ENCODE results near the gene DOC2A.

Gene DOC2A

GRCh38 chr16:30003670-30004423 lies 7.0 kb downstream of the DOC2A start:
- no peak overlapping the region for H3K9ac ChIP-seq (ENCODE audit: low read length)
- H3K27me3 ChIP-seq (ENCODE audit: control insufficient read depth in 1 of 2, insufficient read depth in 2 of 2, low read length in 2 of 2): peaks cover 0 to 1% of the 10 kb centered on the region in 2 donors
- no peak overlapping the region for H3K27ac ChIP-seq (ENCODE audit: low read depth, low read length)
- H3K36me3 ChIP-seq (ENCODE audit: insufficient read depth, low read length): peaks cover 12% of the 10 kb centered on the region
- H3K4me1 ChIP-seq (ENCODE audit: insufficient read depth, low read length): no peaks in the 10 kb centered on the region
- H3K4me3 ChIP-seq (ENCODE audit: low read depth in 1 of 2, low read length in 2 of 2): no peak overlapping the region
- no peaks in the 10 kb centered on the region for H3K9me3 ChIP-seq (ENCODE audit: low read length)

DNA sequence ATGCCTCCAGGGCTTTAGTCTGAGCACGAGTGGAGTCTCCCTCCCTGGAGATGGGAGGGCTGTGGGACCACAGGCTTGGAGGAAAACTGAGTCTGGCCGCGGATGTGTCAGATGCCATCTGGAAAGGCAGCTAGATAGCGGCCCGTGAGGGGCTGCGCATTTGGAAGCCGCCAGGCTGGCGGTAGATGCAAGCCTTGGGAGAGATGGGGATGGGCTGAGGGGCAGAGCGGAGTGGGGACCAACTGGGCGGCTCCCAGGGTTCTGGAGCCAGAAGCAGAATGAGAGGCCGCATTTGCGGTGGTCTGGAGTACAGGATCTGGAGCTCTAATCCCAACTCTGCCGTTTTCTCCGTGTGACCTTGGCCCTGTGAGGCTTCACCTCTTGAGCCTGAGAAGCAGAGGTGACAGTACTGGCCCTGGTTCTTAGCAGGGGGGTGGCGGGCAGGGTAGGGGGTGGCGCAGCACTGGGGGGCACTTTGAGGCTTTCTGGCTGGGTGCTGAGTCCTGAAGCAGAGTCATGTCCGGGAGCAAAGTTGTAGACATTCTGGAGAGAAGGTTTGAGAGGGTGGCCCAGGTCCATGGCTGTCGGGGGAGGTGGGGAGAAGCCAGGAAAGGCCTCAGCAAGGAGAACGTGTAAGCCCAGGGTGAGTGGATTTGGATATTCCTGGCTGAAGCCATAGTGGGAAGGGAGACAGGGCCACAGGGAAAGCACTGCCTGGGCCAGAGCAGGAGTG lies 8.0 kb downstream of the DOC2A start:
- Histone ChIP-seq H3K9ac (ENCODE audit: low read length) (no peak overlapping the region), H3K9me3 (ENCODE audit: low read length) (no peaks in the 10 kb centered on the region), H3K4me3 (ENCODE audit: low read depth in 1 of 2, low read length in 2 of 2) (no peak overlapping the region), H3K27ac (ENCODE audit: low read depth, low read length) (no peak overlapping the region), H3K36me3 (ENCODE audit: insufficient read depth, low read length) (peaks cover 12% of the 10 kb centered on the region), H3K27me3 (ENCODE audit: control insufficient read depth in 1 of 2, insufficient read depth in 2 of 2, low read length in 2 of 2) (no peaks in the 10 kb centered on the region), H3K4me1 (ENCODE audit: insufficient read depth, low read length) (no peaks in the 10 kb centered on the region)

DNA sequence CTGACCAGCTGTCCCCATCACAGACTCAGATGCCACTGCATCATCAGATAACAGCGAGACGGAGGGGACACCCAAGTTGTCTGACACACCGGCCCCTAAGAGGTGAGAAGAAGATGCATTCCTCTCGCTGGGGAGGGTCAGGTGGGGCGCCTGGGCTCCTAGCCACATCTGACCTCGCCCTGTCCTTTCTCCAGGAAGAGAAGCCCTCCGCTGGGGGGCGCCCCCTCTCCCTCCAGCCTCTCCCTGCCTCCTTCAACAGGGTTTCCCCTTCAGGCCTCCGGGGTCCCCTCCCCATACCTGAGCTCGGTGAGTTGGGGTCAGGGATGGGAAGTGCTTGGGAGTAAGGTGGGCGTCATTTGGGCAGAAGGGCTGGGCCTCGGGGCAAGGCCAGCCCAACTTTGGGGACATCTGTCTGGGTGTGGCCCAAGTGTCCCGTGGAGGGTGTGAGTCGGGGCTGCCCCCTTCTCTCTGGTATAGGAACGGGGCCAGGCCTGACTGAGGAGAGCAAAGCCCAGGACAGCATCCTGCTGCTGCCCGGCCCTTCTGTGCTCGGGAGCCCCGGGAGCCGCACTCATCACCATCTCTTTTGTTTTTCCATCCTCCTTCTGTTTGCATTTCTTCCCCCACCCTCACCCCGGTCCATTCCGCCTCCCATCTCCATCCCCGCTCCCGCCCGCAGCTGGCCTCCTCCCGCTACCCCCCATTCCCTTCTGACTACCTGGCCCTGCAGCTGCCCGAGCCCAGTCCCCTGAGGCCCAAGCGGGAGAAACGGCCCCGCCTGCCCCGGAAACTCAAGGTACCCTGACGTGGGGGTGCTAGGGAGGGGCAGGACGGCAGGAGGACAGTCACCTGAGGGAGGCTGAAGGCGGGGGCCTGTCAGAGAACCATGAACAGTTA lies 9.8 kb downstream of the DOC2A start:
- Histone ChIP-seq H3K27ac (ENCODE audit: low read depth, low read length) (no peak overlapping the region), H3K27me3 (ENCODE audit: control insufficient read depth in 1 of 2, insufficient read depth in 2 of 2, low read length in 2 of 2) (no peaks in the 10 kb centered on the region), H3K4me1 (ENCODE audit: insufficient read depth, low read length) (peaks cover 8% of the 10 kb centered on the region), H3K36me3 (ENCODE audit: insufficient read depth, low read length) (peaks cover 12% of the 10 kb centered on the region), H3K4me3 (ENCODE audit: low read depth in 1 of 2, low read length in 2 of 2) (no peak overlapping the region), H3K9ac (ENCODE audit: low read length) (no peak overlapping the region), H3K9me3 (ENCODE audit: low read length) (no peaks in the 10 kb centered on the region)

GRCh38 chr16:29999605-30000004 lies 11.2 kb downstream of the DOC2A start:
- Histone ChIP-seq H3K4me1 (ENCODE audit: insufficient read depth, low read length) (peaks cover 12% of the 10 kb centered on the region), H3K27ac (ENCODE audit: low read depth, low read length) (no peak overlapping the region), H3K4me3 (ENCODE audit: low read depth in 1 of 2, low read length in 2 of 2) (no peak overlapping the region), H3K27me3 (ENCODE audit: control insufficient read depth in 1 of 2, insufficient read depth in 2 of 2, low read length in 2 of 2) (no peaks in the 10 kb centered on the region), H3K9ac (ENCODE audit: low read length) (no peak overlapping the region), H3K36me3 (ENCODE audit: insufficient read depth, low read length) (peaks cover 12% of the 10 kb centered on the region), H3K9me3 (ENCODE audit: low read length) (no peaks in the 10 kb centered on the region)

DNA sequence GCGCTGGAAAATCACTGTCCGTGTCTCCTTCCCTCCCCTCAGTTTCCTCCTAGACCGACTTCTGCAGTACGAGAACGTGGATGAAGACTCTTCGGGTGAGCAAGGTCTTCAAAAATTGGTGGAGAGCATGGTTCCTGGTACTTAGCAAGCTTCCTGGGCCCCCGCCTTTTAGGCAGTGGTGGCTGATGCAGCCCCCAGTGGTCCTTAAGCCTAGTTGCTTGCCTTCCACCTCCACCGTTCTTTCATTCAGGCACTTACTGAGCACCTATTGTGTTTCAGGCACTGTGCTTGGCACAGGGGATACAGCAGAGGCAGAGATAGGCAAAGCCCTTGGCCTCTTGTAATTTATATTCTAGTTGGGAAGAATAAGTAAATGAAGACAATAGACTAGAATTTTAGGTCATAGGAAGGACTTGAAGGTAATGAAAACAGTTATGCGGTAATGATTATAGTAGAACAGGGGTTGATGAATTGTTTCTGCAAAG lies 14.0 kb downstream of the DOC2A start:
- H3K4me1 ChIP-seq (ENCODE audit: insufficient read depth, low read length): peaks cover 19% of the 10 kb centered on the region
- no peaks in the 10 kb centered on the region for H3K27me3 ChIP-seq (ENCODE audit: control insufficient read depth in 1 of 2, insufficient read depth in 2 of 2, low read length in 2 of 2)
- H3K9me3 ChIP-seq (ENCODE audit: low read length): no peaks in the 10 kb centered on the region
- peak overlapping the region; percentile 54 for H3K9ac ChIP-seq (ENCODE audit: low read length)
- peak overlapping the region; percentile 94 to 97 for H3K4me3 ChIP-seq (ENCODE audit: low read depth in 1 of 2, low read length in 2 of 2)
- peaks cover 26% of the 10 kb centered on the region for H3K36me3 ChIP-seq (ENCODE audit: insufficient read depth, low read length)
- no peak overlapping the region for H3K27ac ChIP-seq (ENCODE audit: low read depth, low read length)

- H3K9me3 ChIP-seq (ENCODE audit: low read length): no peaks in the 10 kb centered on the region
- peaks cover 19% of the 10 kb centered on the region for H3K4me1 ChIP-seq (ENCODE audit: insufficient read depth, low read length)
- no peaks in the 10 kb centered on the region for H3K27me3 ChIP-seq (ENCODE audit: control insufficient read depth in 1 of 2, insufficient read depth in 2 of 2, low read length in 2 of 2)
- H3K4me3 ChIP-seq (ENCODE audit: low read depth in 1 of 2, low read length in 2 of 2): peak within 1 kb of the TSS; percentile 94 to 97
- peaks cover 32% of the 10 kb centered on the region for H3K36me3 ChIP-seq (ENCODE audit: insufficient read depth, low read length)
- peak within 1 kb of the TSS; percentile 86 for H3K9ac ChIP-seq (ENCODE audit: low read length)
- H3K27ac ChIP-seq (ENCODE audit: low read depth, low read length): peak within 1 kb of the TSS; percentile 94
These were observed 14.7 kb downstream of the DOC2A start, which contains the start of gene INO80E for GRCh38 chr16:29995911-29996765. INO80E (plus strand) TSS chr16:29996241; CDS start chr16:29996311, 70 bp downstream.

GRCh38 chr16:29995324-29995910 lies 15.4 kb downstream of the DOC2A start, which contains the start of gene HIRIP3:
HIRIP3 (minus strand) TSS chr16:29995617; CDS start chr16:29995605, 12 bp downstream.
- peak within 1 kb of the TSS; percentile 86 for H3K9ac ChIP-seq (ENCODE audit: low read length)
- peak within 1 kb of the TSS; percentile 94 to 97 for H3K4me3 ChIP-seq (ENCODE audit: low read depth in 1 of 2, low read length in 2 of 2)
- H3K36me3 ChIP-seq (ENCODE audit: insufficient read depth, low read length): peaks cover 32% of the 10 kb centered on the region
- H3K27me3 ChIP-seq (ENCODE audit: control insufficient read depth in 1 of 2, insufficient read depth in 2 of 2, low read length in 2 of 2): no peaks in the 10 kb centered on the region
- peak within 1 kb of the TSS; percentile 94 for H3K27ac ChIP-seq (ENCODE audit: low read depth, low read length)
- H3K4me1 ChIP-seq (ENCODE audit: insufficient read depth, low read length): peaks cover 19% of the 10 kb centered on the region
- H3K9me3 ChIP-seq (ENCODE audit: low read length): no peaks in the 10 kb centered on the region

DNA sequence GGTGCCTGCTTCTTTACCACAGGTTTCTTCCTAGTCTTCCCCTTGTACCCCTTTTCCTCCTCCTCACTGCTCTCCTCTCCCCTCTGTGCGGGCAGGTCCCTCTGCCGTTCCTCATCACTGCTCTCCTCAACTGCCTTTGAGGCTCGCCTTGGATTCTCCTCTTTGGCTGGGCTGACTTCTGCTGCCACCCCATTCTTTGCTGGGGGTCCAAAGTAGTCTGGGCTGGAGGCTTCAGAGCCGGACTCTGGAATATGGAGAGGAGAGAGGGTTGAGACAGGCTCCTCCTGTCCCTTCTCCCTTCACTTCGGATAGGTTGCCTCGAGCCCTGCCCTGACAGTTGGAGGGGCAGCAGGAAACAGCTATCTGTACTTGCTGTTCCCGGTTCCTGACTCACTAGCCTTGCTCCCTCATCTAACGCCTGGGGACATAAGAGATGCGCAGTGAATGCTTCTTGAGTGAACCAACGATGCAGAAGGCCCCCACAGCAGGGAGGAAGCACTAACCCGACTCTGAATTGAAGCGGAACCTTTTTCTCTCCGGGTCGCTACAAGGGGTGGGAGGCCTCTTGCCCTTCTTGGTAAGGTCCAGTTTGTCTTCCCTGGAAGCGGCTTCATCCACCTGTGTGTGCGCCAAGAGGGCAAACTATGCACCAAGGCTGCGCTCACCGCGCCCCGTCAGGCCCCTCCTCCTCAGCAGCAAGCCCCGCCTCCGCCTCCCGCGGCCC lies 16.1 kb downstream of the DOC2A start:
- Histone ChIP-seq H3K27ac (ENCODE audit: low read depth, low read length) (peak overlapping the region; percentile 94), H3K36me3 (ENCODE audit: insufficient read depth, low read length) (peaks cover 33% of the 10 kb centered on the region), H3K4me1 (ENCODE audit: insufficient read depth, low read length) (peaks cover 19% of the 10 kb centered on the region), H3K9ac (ENCODE audit: low read length) (peak overlapping the region; percentile 86), H3K27me3 (ENCODE audit: control insufficient read depth in 1 of 2, insufficient read depth in 2 of 2, low read length in 2 of 2) (no peaks in the 10 kb centered on the region), H3K9me3 (ENCODE audit: low read length) (no peaks in the 10 kb centered on the region), H3K4me3 (ENCODE audit: low read depth in 1 of 2, low read length in 2 of 2) (peak overlapping the region; percentile 94 to 97)

DNA sequence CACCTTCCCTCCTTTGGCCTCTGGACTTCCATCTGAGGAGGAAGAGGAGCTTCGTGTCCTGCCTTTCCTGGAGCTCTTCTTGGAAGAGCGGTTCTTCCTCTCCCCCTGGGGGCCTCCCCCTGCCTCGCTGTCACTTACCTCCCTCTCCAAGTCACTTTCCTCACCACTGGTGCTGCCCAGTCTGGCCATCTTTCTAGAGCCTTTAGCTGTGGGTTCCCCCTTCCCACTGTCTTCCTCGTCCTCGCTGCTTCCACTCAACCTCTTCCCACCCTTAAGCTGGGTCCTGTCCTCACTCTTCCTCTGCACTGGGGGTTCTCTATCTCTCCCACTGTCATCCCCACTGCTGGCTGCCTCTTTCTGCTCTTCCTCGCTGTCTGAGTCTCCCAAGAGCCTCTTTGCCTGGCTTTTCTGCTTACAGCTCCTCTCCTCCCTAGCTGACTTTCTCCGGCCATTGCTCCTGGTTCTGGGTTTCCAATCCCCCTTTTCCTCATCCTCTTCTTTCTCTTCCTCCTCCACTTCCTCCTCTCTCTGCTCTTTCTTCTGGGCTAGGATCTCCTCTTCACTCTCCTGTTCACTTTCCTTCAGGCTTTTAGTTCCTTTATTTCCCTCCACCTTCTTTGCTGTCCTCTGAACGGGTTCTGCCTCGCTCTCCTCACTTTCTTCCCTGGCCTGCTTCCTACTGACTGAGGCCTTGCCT lies 16.8 kb downstream of the DOC2A start:
- no peaks in the 10 kb centered on the region for H3K27me3 ChIP-seq (ENCODE audit: control insufficient read depth in 1 of 2, insufficient read depth in 2 of 2, low read length in 2 of 2)
- H3K4me1 ChIP-seq (ENCODE audit: insufficient read depth, low read length): peaks cover 19% of the 10 kb centered on the region
- H3K4me3 ChIP-seq (ENCODE audit: low read depth in 1 of 2, low read length in 2 of 2): peak overlapping the region in 1 of 2 donors; percentile 94
- peak overlapping the region; percentile 21 for H3K27ac ChIP-seq (ENCODE audit: low read depth, low read length)
- no peaks in the 10 kb centered on the region for H3K9me3 ChIP-seq (ENCODE audit: low read length)
- H3K9ac ChIP-seq (ENCODE audit: low read length): no peak overlapping the region
- peaks cover 35% of the 10 kb centered on the region for H3K36me3 ChIP-seq (ENCODE audit: insufficient read depth, low read length)
